Measurements from ENCODE around the gene JPH4. TPM values are rescaled to one million over a fixed set of nuclear protein-coding genes. Genes with fewer than 3 reads are reported as not detected.

The JPH4 gene
- total RNA-seq, 1 experiment from 2014 or later: 0.15 TPM

GRCh38 chr14:23579311-23579630 is 681 bp upstream of the JPH4 start:
- no peaks in the 10 kb centered on the region for H3K9me2 ChIP-seq (ENCODE audit: insufficient read depth)
- no peaks in the 10 kb centered on the region for H3K79me2 ChIP-seq (ENCODE audit: insufficient read depth, low read length)
- H3K27ac ChIP-seq (ENCODE audit: low read depth, low read length): no peak overlapping the region
- POLR2A ChIA-PET: no interaction called here
- CTCF ChIA-PET: no interaction called here
- ATAC-seq: no peak
- no peaks in the 10 kb centered on the region for H3K9me3 ChIP-seq (ENCODE audit: control insufficient read depth in 1 of 2, insufficient read depth in 1 of 2, low read depth in 1 of 2, low read length in 2 of 2)
- RAD21 ChIA-PET (ENCODE audit: low non-redundant PET in 1 of 2, low total read pairs in 2 of 2, uncharacterized antibody in 2 of 2, unreplicated experiment in 2 of 2): no interaction called here
- no peaks in the 10 kb centered on the region for H3K27me3 ChIP-seq (ENCODE audit: insufficient read depth, low read length)
- TF ChIP-seq EZH2 (IDR thresholded peaks at IDR 0.05) (no peak), CTCF (IDR thresholded peaks at IDR 0.05 in 2 of 3, conservative IDR thresholded peaks at IDR 0.05 in 1 of 3; ENCODE audit: borderline replicate concordance in 1 of 3, insufficient read depth in 1 of 3, low read depth in 2 of 3, low read length in 2 of 3) (no peak), POLR2A (IDR thresholded peaks at IDR 0.05; ENCODE audit: borderline replicate concordance, extremely low read depth, insufficient read depth, insufficient read length) (no peak), MAX (IDR thresholded peaks at IDR 0.05) (no peak), REST (IDR thresholded peaks at IDR 0.05; ENCODE audit: low read depth) (no peak), SIN3A (IDR thresholded peaks at IDR 0.05; ENCODE audit: low read depth) (no peak), ZBTB33 (IDR thresholded peaks at IDR 0.05; ENCODE audit: extremely low read depth, insufficient replicate concordance, low read length) (no peak), FOSL1 (IDR thresholded peaks at IDR 0.05; ENCODE audit: low read depth) (no peak), CBX3 (IDR thresholded peaks at IDR 0.05; ENCODE audit: low read depth) (no peak), CEBPB (IDR thresholded peaks at IDR 0.05; ENCODE audit: low read depth) (no peak), TCF7L2 (IDR thresholded peaks at IDR 0.05; ENCODE audit: borderline replicate concordance, extremely low read depth, insufficient read depth, insufficient read length) (no peak)
- no peaks in the 10 kb centered on the region for H3K4me1 ChIP-seq (ENCODE audit: control insufficient read depth in 1 of 2, insufficient read depth in 2 of 2, low read length in 2 of 2)
- no TSS peak for BruUV-seq (replicated peaks)
- no peaks in the 10 kb centered on the region for H3K36me3 ChIP-seq (ENCODE audit: control insufficient read depth in 1 of 2, insufficient read depth in 2 of 2, low read length in 2 of 2)
- intact Hi-C loops (cut with micrococcal nuclease): no loop called here
- no peak for DNase-seq (ENCODE audit: low read depth, low spot score)
- H3K4me3 ChIP-seq (replicated peaks in 1 of 2; ENCODE audit: low read depth in 1 of 2, low read length in 2 of 2): no peak overlapping the region
- no peak overlapping the region for H3K4me2 ChIP-seq (ENCODE audit: low read length)
- no peak overlapping the region for H3K9ac ChIP-seq (ENCODE audit: low read length)
- H4K20me1 ChIP-seq (ENCODE audit: insufficient read depth): no peaks in the 10 kb centered on the region
- H2AFZ ChIP-seq (ENCODE audit: low read depth, low read length, poor library complexity, severe bottlenecking): no peak overlapping the region
